ENCODE measurements around the gene PPP2R5A.

Gene PPP2R5A

DNA sequence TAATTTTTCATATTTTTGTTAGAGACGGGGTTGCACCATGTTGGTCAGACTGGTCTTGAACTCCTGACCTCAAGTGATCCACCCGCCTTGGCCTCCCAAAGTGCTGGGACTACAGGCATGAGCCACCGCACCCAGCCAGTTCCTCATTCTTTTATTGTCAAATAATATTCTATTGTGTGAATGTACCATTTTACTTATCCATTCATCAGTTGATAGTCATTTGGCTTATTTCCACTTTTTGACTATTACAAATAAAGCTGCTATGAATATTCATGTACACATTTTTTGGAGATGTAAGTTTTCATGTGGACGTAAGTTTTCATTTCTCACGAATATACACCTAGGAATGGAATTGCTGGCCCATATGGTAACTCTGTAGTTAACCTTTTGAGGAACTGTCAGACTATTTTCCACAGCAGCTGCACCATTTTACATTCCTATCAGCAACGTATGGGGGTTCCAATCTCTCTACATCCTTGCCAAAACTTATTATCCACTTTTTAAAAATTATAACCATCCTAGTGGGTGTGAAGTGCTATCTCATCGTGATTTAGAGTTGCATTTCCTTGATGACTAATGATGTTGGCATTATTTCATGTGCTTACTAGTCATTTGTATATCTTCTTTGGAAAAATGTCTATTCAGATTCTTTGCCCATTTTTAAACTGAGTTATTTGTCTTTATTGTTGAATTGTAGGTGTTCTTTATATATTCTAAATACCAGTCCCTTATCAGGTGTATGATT, 116.8 kb downstream of the PPP2R5A start:
- in situ Hi-C loops (cut with HindIII; ENCODE audit: low sequenced_read_pairs) = no loop called here
- no peak for DNase-seq (ENCODE audit: low read depth)
- TF ChIP-seq, protein P1, sequence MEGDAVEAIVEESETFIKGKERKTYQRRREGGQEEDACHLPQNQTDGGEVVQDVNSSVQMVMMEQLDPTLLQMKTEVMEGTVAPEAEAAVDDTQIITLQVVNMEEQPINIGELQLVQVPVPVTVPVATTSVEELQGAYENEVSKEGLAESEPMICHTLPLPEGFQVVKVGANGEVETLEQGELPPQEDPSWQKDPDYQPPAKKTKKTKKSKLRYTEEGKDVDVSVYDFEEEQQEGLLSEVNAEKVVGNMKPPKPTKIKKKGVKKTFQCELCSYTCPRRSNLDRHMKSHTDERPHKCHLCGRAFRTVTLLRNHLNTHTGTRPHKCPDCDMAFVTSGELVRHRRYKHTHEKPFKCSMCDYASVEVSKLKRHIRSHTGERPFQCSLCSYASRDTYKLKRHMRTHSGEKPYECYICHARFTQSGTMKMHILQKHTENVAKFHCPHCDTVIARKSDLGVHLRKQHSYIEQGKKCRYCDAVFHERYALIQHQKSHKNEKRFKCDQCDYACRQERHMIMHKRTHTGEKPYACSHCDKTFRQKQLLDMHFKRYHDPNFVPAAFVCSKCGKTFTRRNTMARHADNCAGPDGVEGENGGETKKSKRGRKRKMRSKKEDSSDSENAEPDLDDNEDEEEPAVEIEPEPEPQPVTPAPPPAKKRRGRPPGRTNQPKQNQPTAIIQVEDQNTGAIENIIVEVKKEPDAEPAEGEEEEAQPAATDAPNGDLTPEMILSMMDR (IDR thresholded peaks at IDR 0.05; ENCODE audit: low read depth, low read length, missing control alignments) = no peak
- H3K4me3 ChIP-seq (ENCODE audit: low read depth, low read length) = no peak overlapping the region

DNA sequence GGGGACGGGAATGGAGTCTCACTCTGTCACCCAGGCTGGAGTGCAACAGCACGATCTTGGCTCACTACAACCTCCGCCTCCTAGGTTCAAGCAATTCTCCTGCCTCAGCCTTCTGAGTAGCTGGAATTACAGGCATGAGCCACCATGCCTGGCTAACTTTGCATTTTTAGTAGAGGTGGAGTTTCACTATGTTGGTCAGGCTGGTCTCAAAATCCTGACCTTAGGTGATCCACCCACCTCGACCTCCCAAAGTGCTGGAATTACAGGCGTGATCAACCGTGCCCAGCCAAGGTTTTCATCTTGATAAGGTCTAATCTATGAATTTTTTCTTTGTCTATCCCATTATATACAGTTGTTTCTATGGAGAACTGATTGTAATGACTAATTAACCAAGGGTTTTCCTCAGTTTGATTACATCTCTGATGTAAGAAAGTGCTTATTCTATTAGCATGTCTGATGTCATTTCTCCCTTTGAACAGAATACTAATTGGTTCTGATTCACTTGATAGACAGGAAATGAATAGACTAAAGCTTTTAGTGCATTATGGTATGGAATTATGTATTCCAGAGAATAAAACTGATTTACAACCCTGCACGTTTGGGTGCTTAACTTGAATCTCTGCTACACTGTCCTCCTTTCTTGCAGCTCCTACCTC, 117.6 kb downstream of the PPP2R5A start:
- TF ChIP-seq, protein P1 (IDR thresholded peaks at IDR 0.05; ENCODE audit: low read depth, low read length, missing control alignments) = no peak
- no peak overlapping the region for H3K4me3 ChIP-seq (ENCODE audit: low read depth, low read length)
- DNase-seq (ENCODE audit: low read depth) = no peak
- in situ Hi-C loops (cut with HindIII; ENCODE audit: low sequenced_read_pairs) = no loop called here

DNA sequence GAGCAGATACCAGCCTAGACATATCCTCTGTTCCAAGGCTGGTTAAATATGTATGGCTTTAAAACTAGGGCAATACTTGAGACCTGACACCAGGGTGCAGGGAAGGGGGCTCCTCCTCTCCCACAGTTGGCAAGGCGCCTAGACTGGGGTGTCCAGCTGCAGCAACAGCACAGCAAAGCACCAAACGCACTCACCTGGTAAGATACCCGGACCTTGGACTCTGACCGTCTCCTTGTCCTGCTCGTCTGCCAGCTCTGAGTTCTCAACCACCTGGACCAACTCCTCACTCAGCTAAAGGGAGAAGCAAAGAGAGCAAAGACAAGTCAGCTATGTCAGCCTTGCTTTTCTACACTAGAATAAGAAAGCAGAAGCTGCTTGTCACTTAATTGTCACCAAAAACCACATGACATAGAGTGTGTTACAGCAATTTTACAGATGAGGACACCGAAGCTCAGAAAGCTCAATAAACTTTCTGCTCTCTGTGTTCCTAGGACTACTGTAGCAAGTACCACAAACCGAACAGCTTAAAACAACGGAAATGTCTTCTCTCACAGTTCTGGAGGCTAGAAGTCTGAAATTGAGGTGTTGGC, 125.1 kb downstream of the PPP2R5A start:
- H3K4me3 ChIP-seq (ENCODE audit: low read depth, low read length) = no peak overlapping the region
- in situ Hi-C loops (cut with HindIII; ENCODE audit: low sequenced_read_pairs) = no loop called here
- TF ChIP-seq, protein P1 (IDR thresholded peaks at IDR 0.05; ENCODE audit: low read depth, low read length, missing control alignments) = no peak
- no peak for DNase-seq (ENCODE audit: low read depth)
